NCI-H2196 (cell line): ENCODE results near the gene CSNK2A2.

Experiments
- DNase-seq: peaks from one replicate; lab custom pipeline; 2025; ENCODE audit not compliant: unreplicated experiment; lab: John Stamatoyannopoulos, UW

CSNK2A2 gene

GRCh38 chr16:58152246-58152868 is 45.5 kb downstream of the CSNK2A2 start:
- no peak for DNase-seq

GRCh38 chr16:58148526-58148925 is 49.4 kb downstream of the CSNK2A2 start:
- DNase-seq: no peak

GRCh38 chr16:58148099-58148498 is 49.8 kb downstream of the CSNK2A2 start:
- DNase-seq: no peak

GRCh38 chr16:58138852-58139251 is 59.1 kb downstream of the CSNK2A2 start:
- no peak for DNase-seq

GRCh38 chr16:58137581-58137980 is 60.3 kb downstream of the CSNK2A2 start:
- DNase-seq: no peak

- DNase-seq: peak; percentile 92
Measured at GRCh38 chr16:58129097-58129936, 68.6 kb downstream of the CSNK2A2 start, which contains the start of gene CFAP20. Gene CFAP20 (minus strand): TSS chr16:58129381. CDS start chr16:58129115, 266 bp downstream.

- no peak for DNase-seq
Measured at GRCh38 chr16:58128711-58129096, 69.2 kb downstream of the CSNK2A2 start.

GRCh38 chr16:58128181-58128631 is 69.7 kb downstream of the CSNK2A2 start:
- no peak for DNase-seq

- DNase-seq: no peak
Measured at GRCh38 chr16:58127634-58128033, 70.3 kb downstream of the CSNK2A2 start.

GRCh38 chr16:58127033-58127556 is 70.8 kb downstream of the CSNK2A2 start:
- no peak for DNase-seq

- no peak for DNase-seq
Measured at GRCh38 chr16:58126451-58126961, 71.4 kb downstream of the CSNK2A2 start.

GRCh38 chr16:58125781-58126335 is 72.0 kb downstream of the CSNK2A2 start:
- DNase-seq: no peak

- DNase-seq: no peak
Measured at GRCh38 chr16:58125041-58125440, 72.9 kb downstream of the CSNK2A2 start.

GRCh38 chr16:58124601-58124915 is 73.3 kb downstream of the CSNK2A2 start:
- no peak for DNase-seq

- no peak for DNase-seq
Measured at GRCh38 chr16:58123896-58124600, 73.9 kb downstream of the CSNK2A2 start.

- DNase-seq: no peak
Measured at GRCh38 chr16:58121132-58121531, 76.8 kb downstream of the CSNK2A2 start.

GRCh38 chr16:58120234-58120633 is 77.7 kb downstream of the CSNK2A2 start:
- no peak for DNase-seq

- DNase-seq: no peak
Measured at GRCh38 chr16:58119509-58119845, 78.4 kb downstream of the CSNK2A2 start.

GRCh38 chr16:58118801-58119508 is 79.0 kb downstream of the CSNK2A2 start:
- DNase-seq: no peak

- no peak for DNase-seq
Measured at GRCh38 chr16:58116529-58116928, 81.4 kb downstream of the CSNK2A2 start.

GRCh38 chr16:58116081-58116480 is 81.8 kb downstream of the CSNK2A2 start:
- DNase-seq: no peak
